ENCODE results near the gene LDLRAD4.

Gene LDLRAD4

GRCh38 chr18:13178976-13179375, 39.6 kb upstream of the LDLRAD4 start:
- H3K36me3 Mint-ChIP-seq (ENCODE audit: low read depth): no peaks in the 10 kb centered on the region
- no peak overlapping the region for H3K4me3 Mint-ChIP-seq
- H3K9me3 Mint-ChIP-seq: no peaks in the 10 kb centered on the region
- TF ChIP-seq, protein P1, sequence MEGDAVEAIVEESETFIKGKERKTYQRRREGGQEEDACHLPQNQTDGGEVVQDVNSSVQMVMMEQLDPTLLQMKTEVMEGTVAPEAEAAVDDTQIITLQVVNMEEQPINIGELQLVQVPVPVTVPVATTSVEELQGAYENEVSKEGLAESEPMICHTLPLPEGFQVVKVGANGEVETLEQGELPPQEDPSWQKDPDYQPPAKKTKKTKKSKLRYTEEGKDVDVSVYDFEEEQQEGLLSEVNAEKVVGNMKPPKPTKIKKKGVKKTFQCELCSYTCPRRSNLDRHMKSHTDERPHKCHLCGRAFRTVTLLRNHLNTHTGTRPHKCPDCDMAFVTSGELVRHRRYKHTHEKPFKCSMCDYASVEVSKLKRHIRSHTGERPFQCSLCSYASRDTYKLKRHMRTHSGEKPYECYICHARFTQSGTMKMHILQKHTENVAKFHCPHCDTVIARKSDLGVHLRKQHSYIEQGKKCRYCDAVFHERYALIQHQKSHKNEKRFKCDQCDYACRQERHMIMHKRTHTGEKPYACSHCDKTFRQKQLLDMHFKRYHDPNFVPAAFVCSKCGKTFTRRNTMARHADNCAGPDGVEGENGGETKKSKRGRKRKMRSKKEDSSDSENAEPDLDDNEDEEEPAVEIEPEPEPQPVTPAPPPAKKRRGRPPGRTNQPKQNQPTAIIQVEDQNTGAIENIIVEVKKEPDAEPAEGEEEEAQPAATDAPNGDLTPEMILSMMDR (IDR thresholded peaks at IDR 0.05; ENCODE audit: unreplicated experiment in 3 of 3): no peak
- H3K27me3 Mint-ChIP-seq (ENCODE audit: low read depth): peaks cover 17% of the 10 kb centered on the region
- H3K27ac Mint-ChIP-seq: no peak overlapping the region
- peaks cover 4% of the 10 kb centered on the region for H3K4me1 Mint-ChIP-seq

- H3K36me3 Mint-ChIP-seq (ENCODE audit: low read depth): no peaks in the 10 kb centered on the region
- no peaks in the 10 kb centered on the region for H3K9me3 Mint-ChIP-seq
- peaks cover 14% of the 10 kb centered on the region for H3K27me3 Mint-ChIP-seq (ENCODE audit: low read depth)
- H3K4me3 Mint-ChIP-seq: no peak overlapping the region
- H3K27ac Mint-ChIP-seq: no peak overlapping the region
- TF ChIP-seq, protein P1 (IDR thresholded peaks at IDR 0.05; ENCODE audit: unreplicated experiment in 3 of 3): no peak
- H3K4me1 Mint-ChIP-seq: peaks cover 4% of the 10 kb centered on the region
Measured at GRCh38 chr18:13179566-13180113, 38.9 kb upstream of the LDLRAD4 start.

DNA sequence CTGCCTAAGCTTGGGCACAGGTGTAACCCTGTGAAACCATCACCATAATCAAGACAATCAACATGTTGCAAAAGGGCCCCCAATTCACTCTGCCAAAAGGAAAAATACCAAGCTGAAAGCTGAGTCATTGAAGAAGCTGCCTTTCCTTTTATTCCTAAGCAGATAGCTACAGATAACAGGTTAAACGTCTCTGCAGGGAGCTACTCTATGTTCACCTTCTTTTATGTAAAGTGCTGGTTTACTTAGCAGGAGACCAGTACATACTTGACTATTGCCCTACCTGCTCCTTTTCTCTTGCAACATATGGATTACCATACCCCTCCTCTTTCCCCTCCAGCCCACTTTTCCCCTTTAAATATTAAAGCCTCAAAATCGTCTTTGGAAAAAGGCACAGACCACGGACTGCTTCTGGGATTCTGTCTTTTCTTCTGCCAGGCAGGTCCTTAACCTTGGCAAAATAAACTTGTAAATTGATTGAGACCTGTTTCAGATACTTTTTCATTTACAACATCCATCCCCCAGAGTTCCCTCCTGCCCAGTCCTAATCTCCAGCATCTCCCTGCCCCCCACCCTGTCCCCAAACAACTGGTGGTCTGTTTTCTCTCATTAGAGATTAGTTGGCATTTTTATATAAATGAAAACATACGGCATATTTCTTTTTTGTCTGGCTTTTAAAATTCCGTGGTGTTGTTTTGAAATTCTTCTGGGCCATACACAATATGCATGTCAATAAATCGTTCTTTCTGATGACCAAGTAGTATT, 37.8 kb upstream of the LDLRAD4 start:
- Mint-ChIP-seq H3K27me3 (ENCODE audit: low read depth) (peaks cover 14% of the 10 kb centered on the region), H3K4me3 (no peak overlapping the region), H3K36me3 (ENCODE audit: low read depth) (no peaks in the 10 kb centered on the region), H3K4me1 (no peaks in the 10 kb centered on the region), H3K27ac (no peak overlapping the region), H3K9me3 (no peaks in the 10 kb centered on the region)
- TF ChIP-seq, protein P1 (IDR thresholded peaks at IDR 0.05; ENCODE audit: unreplicated experiment in 3 of 3): no peak

- no peaks in the 10 kb centered on the region for H3K4me1 Mint-ChIP-seq
- no peaks in the 10 kb centered on the region for H3K9me3 Mint-ChIP-seq
- no peak overlapping the region for H3K4me3 Mint-ChIP-seq
- TF ChIP-seq, protein P1 (IDR thresholded peaks at IDR 0.05; ENCODE audit: unreplicated experiment in 3 of 3): no peak
- no peak overlapping the region for H3K27ac Mint-ChIP-seq
- peaks cover 14% of the 10 kb centered on the region for H3K27me3 Mint-ChIP-seq (ENCODE audit: low read depth)
- no peaks in the 10 kb centered on the region for H3K36me3 Mint-ChIP-seq (ENCODE audit: low read depth)
Measured at GRCh38 chr18:13181765-13182164, 36.8 kb upstream of the LDLRAD4 start.

DNA sequence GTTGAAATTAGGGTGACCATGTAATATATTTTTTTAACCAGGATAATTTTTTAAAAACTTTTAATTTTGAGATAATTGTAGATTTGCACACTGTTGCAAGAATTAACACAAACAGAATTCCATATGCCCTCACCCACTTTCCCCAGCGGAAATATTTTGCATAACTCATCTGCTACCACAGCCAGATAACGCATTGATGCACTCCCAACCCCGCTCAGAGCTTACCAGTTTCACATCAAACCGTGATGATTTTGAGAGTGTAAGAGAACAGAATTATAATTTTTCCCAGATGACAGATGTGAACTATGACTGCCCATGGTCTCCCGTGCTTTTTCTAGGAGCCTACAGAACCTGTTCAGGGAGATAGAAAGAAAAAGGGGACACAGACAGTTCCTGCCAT, 35.2 kb upstream of the LDLRAD4 start:
- H3K9me3 Mint-ChIP-seq: no peaks in the 10 kb centered on the region
- no peaks in the 10 kb centered on the region for H3K36me3 Mint-ChIP-seq (ENCODE audit: low read depth)
- no peak overlapping the region for H3K4me3 Mint-ChIP-seq
- peaks cover 14% of the 10 kb centered on the region for H3K27me3 Mint-ChIP-seq (ENCODE audit: low read depth)
- H3K4me1 Mint-ChIP-seq: no peaks in the 10 kb centered on the region
- no peak overlapping the region for H3K27ac Mint-ChIP-seq
- TF ChIP-seq, protein P1 (IDR thresholded peaks at IDR 0.05; ENCODE audit: unreplicated experiment in 3 of 3): no peak

- no peaks in the 10 kb centered on the region for H3K36me3 Mint-ChIP-seq (ENCODE audit: low read depth)
- no peak overlapping the region for H3K27ac Mint-ChIP-seq
- H3K4me1 Mint-ChIP-seq: no peaks in the 10 kb centered on the region
- no peaks in the 10 kb centered on the region for H3K9me3 Mint-ChIP-seq
- peaks cover 14% of the 10 kb centered on the region for H3K27me3 Mint-ChIP-seq (ENCODE audit: low read depth)
- H3K4me3 Mint-ChIP-seq: no peak overlapping the region
- TF ChIP-seq, protein P1 (IDR thresholded peaks at IDR 0.05; ENCODE audit: unreplicated experiment in 3 of 3): no peak
Measured at GRCh38 chr18:13183790-13184189, 34.8 kb upstream of the LDLRAD4 start.

Measured in nephron (organoid).